SK-N-SH treated with all-trans-retinoic acid at 6 μM for 48 hours (cell line): ENCODE data around the gene UFD1.

Experiments
- BACH2 ChIP-seq: fragments of 250-450 bp; sonication (Bioruptor Pico); IDR thresholded peaks from 2 replicates; pipeline ENCODE4 v1.9.0; 2021; ENCODE audit warnings: mild to moderate bottlenecking, borderline replicate concordance
- PPARA ChIP-seq: fragments of 250-450 bp; sonication (Bioruptor Pico); IDR thresholded peaks from 2 replicates; pipeline ENCODE4 v1.5.0; 2020; ENCODE audit warnings: mild to moderate bottlenecking, borderline replicate concordance
- RARB ChIP-seq: fragments of 250-450 bp; sonication (Bioruptor Pico); IDR thresholded peaks from 2 replicates; pipeline ENCODE4 v1.8.0; 2021; ENCODE audit warnings: mild to moderate bottlenecking, moderate library complexity

DNA sequence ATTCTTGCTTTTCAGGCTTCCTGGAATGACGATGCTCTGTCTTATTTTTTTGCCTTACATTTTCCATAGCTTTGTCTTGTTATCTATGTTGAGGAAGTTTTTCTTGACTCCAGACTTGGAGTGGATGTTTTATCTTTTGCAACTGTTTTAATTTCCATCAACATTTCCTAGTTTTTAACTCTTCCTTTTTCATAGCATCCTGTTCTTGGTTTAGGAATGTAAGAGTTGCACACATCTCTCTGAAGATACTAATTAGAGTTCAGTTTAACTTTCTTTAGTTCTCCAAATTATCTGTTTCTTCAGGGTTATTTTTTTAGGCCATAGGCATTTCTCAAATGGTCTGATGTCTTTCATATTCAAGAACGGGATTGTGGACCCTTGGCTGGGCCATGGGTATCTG, 34.8 kb upstream of the UFD1 start:
- no peak for TF ChIP-seq BACH2 (CRISPR knock-in tag)
- TF ChIP-seq PPARA (CRISPR knock-in tag): no peak
- TF ChIP-seq RARB (CRISPR knock-in tag): no peak
